ENCODE data around the gene CYS1. TPM values are rescaled to one million over a fixed set of nuclear protein-coding genes. Genes with fewer than 3 reads are reported as not detected.

Gene CYS1
- total and polyA plus RNA-seq, 9 donors, result 6.5 to 16.8 (median 11.5) TPM

- no peak for DNase-seq
- Histone ChIP-seq H3K4me1 (ENCODE audit: control insufficient read depth, insufficient read depth, low read length) (peaks cover 20% of the 10 kb centered on the region), H3K27ac (ENCODE audit: low read length) (no peak overlapping the region), H3K36me3 (ENCODE audit: control insufficient read depth, insufficient read depth, low read length) (no peaks in the 10 kb centered on the region), H3K27me3 (ENCODE audit: control insufficient read depth, insufficient read depth, low read length) (peaks cover 39% of the 10 kb centered on the region), H3K4me3 (ENCODE audit: low read length) (no peak overlapping the region), H3K9me3 (replicated peaks; ENCODE audit: control insufficient read depth, low read depth, low read length) (no peaks in the 10 kb centered on the region)
- WGBS (ENCODE audit: insufficient coverage), result 50% methylated on average over 7 of the region's 8 CpGs
Measured at GRCh38 chr2:10073706-10074105, 6.5 kb downstream of the CYS1 start.

- DNase-seq, result peak; percentile 92
- Histone ChIP-seq H3K27ac (ENCODE audit: low read length) (no peak overlapping the region), H3K4me3 (ENCODE audit: low read length) (no peak overlapping the region), H3K4me1 (ENCODE audit: control insufficient read depth, insufficient read depth, low read length) (peaks cover 13% of the 10 kb centered on the region), H3K27me3 (ENCODE audit: control insufficient read depth, insufficient read depth, low read length) (peaks cover 32% of the 10 kb centered on the region), H3K36me3 (ENCODE audit: control insufficient read depth, insufficient read depth, low read length) (no peaks in the 10 kb centered on the region), H3K9me3 (replicated peaks; ENCODE audit: control insufficient read depth, low read depth, low read length) (peaks cover 2% of the 10 kb centered on the region)
- 4% methylated on average over 10 of the region's 20 CpGs for WGBS (ENCODE audit: insufficient coverage)
Measured at GRCh38 chr2:10072656-10073480, 7.3 kb downstream of the CYS1 start.

- 90% methylated on average over 4 of the region's 7 CpGs for WGBS (ENCODE audit: insufficient coverage)
- Histone ChIP-seq H3K36me3 (ENCODE audit: control insufficient read depth, insufficient read depth, low read length) (no peaks in the 10 kb centered on the region), H3K4me3 (ENCODE audit: low read length) (no peak overlapping the region), H3K4me1 (ENCODE audit: control insufficient read depth, insufficient read depth, low read length) (peaks cover 13% of the 10 kb centered on the region), H3K27me3 (ENCODE audit: control insufficient read depth, insufficient read depth, low read length) (peaks cover 20% of the 10 kb centered on the region), H3K9me3 (replicated peaks; ENCODE audit: control insufficient read depth, low read depth, low read length) (peaks cover 3% of the 10 kb centered on the region), H3K27ac (ENCODE audit: low read length) (no peak overlapping the region)
- DNase-seq, result no peak
Measured at GRCh38 chr2:10071595-10071994, 8.6 kb downstream of the CYS1 start.

GRCh38 chr2:10071176-10071575 is 9.0 kb downstream of the CYS1 start:
- Histone ChIP-seq H3K4me1 (ENCODE audit: control insufficient read depth, insufficient read depth, low read length) (peaks cover 13% of the 10 kb centered on the region), H3K27me3 (ENCODE audit: control insufficient read depth, insufficient read depth, low read length) (peaks cover 15% of the 10 kb centered on the region), H3K27ac (ENCODE audit: low read length) (no peak overlapping the region), H3K4me3 (ENCODE audit: low read length) (no peak overlapping the region), H3K9me3 (replicated peaks; ENCODE audit: control insufficient read depth, low read depth, low read length) (peaks cover 3% of the 10 kb centered on the region), H3K36me3 (ENCODE audit: control insufficient read depth, insufficient read depth, low read length) (no peaks in the 10 kb centered on the region)
- 85% methylated on average over 16 of the region's 16 CpGs for WGBS (ENCODE audit: insufficient coverage)
- DNase-seq, result no peak

GRCh38 chr2:10067881-10068280 is 12.3 kb downstream of the CYS1 start:
- Histone ChIP-seq H3K9me3 (replicated peaks; ENCODE audit: control insufficient read depth, low read depth, low read length) (peaks cover 3% of the 10 kb centered on the region), H3K27me3 (ENCODE audit: control insufficient read depth, insufficient read depth, low read length) (no peaks in the 10 kb centered on the region), H3K27ac (ENCODE audit: low read length) (no peak overlapping the region), H3K4me1 (ENCODE audit: control insufficient read depth, insufficient read depth, low read length) (peaks cover 7% of the 10 kb centered on the region), H3K36me3 (ENCODE audit: control insufficient read depth, insufficient read depth, low read length) (no peaks in the 10 kb centered on the region), H3K4me3 (ENCODE audit: low read length) (no peak overlapping the region)
- DNase-seq, result no peak
- WGBS (ENCODE audit: insufficient coverage), result no CpG with 5 or more reads among the region's 1 CpG

GRCh38 chr2:10067330-10067729 is 12.9 kb downstream of the CYS1 start:
- DNase-seq, result no peak
- WGBS (ENCODE audit: insufficient coverage), result no CpG with 5 or more reads among the region's 2 CpGs
- H3K4me3 ChIP-seq (ENCODE audit: low read length), result no peak overlapping the region

GRCh38 chr2:10065773-10066055 is 14.5 kb downstream of the CYS1 start:
- no peaks in the 10 kb centered on the region for H3K27me3 ChIP-seq (ENCODE audit: control insufficient read depth, insufficient read depth, low read length)
- H3K4me1 ChIP-seq (ENCODE audit: control insufficient read depth, insufficient read depth, low read length), result peaks cover 15% of the 10 kb centered on the region
- H3K27ac ChIP-seq (ENCODE audit: low read length), result no peak overlapping the region
- peaks cover 3% of the 10 kb centered on the region for H3K9me3 ChIP-seq (replicated peaks; ENCODE audit: control insufficient read depth, low read depth, low read length)
- WGBS (ENCODE audit: insufficient coverage), result 70% methylated on average over 5 of the region's 6 CpGs
- no peak overlapping the region for H3K4me3 ChIP-seq (ENCODE audit: low read length)
- DNase-seq, result no peak
- H3K36me3 ChIP-seq (ENCODE audit: control insufficient read depth, insufficient read depth, low read length), result no peaks in the 10 kb centered on the region

More at GRCh38 chr2:10067330-10067729, 12.9 kb downstream of the CYS1 start:
- H3K36me3 ChIP-seq (ENCODE audit: control insufficient read depth, insufficient read depth, low read length), result no peaks in the 10 kb centered on the region
- H3K4me1 ChIP-seq (ENCODE audit: control insufficient read depth, insufficient read depth, low read length), result peaks cover 5% of the 10 kb centered on the region
- no peak overlapping the region for H3K27ac ChIP-seq (ENCODE audit: low read length)
- peaks cover 3% of the 10 kb centered on the region for H3K9me3 ChIP-seq (replicated peaks; ENCODE audit: control insufficient read depth, low read depth, low read length)
- H3K27me3 ChIP-seq (ENCODE audit: control insufficient read depth, insufficient read depth, low read length), result no peaks in the 10 kb centered on the region

- H3K27me3 ChIP-seq (ENCODE audit: control insufficient read depth, insufficient read depth, low read length), result no peaks in the 10 kb centered on the region
- H3K4me3 ChIP-seq (ENCODE audit: low read length), result no peak overlapping the region
- DNase-seq, result no peak
- no peaks in the 10 kb centered on the region for H3K36me3 ChIP-seq (ENCODE audit: control insufficient read depth, insufficient read depth, low read length)
- H3K27ac ChIP-seq (ENCODE audit: low read length), result no peak overlapping the region
- H3K4me1 ChIP-seq (ENCODE audit: control insufficient read depth, insufficient read depth, low read length), result peaks cover 20% of the 10 kb centered on the region
- H3K9me3 ChIP-seq (replicated peaks; ENCODE audit: control insufficient read depth, low read depth, low read length), result peaks cover 3% of the 10 kb centered on the region
- WGBS (ENCODE audit: insufficient coverage), result 76% methylated on average over 15 of the region's 18 CpGs
Measured at GRCh38 chr2:10064932-10065772, 15.1 kb downstream of the CYS1 start.

GRCh38 chr2:10063566-10063965 is 16.6 kb downstream of the CYS1 start:
- 96% methylated on average over 8 of the region's 9 CpGs for WGBS (ENCODE audit: insufficient coverage)
- peaks cover 3% of the 10 kb centered on the region for H3K9me3 ChIP-seq (replicated peaks; ENCODE audit: control insufficient read depth, low read depth, low read length)
- no peak overlapping the region for H3K4me3 ChIP-seq (ENCODE audit: low read length)
- no peaks in the 10 kb centered on the region for H3K36me3 ChIP-seq (ENCODE audit: control insufficient read depth, insufficient read depth, low read length)
- H3K4me1 ChIP-seq (ENCODE audit: control insufficient read depth, insufficient read depth, low read length), result peaks cover 33% of the 10 kb centered on the region
- no peaks in the 10 kb centered on the region for H3K27me3 ChIP-seq (ENCODE audit: control insufficient read depth, insufficient read depth, low read length)
- DNase-seq, result no peak
- H3K27ac ChIP-seq (ENCODE audit: low read length), result no peak overlapping the region

GRCh38 chr2:10062931-10063365 is 17.3 kb downstream of the CYS1 start:
- Histone ChIP-seq H3K4me1 (ENCODE audit: control insufficient read depth, insufficient read depth, low read length) (peaks cover 38% of the 10 kb centered on the region), H3K9me3 (replicated peaks; ENCODE audit: control insufficient read depth, low read depth, low read length) (peaks cover 2% of the 10 kb centered on the region), H3K27ac (ENCODE audit: low read length) (no peak overlapping the region), H3K36me3 (ENCODE audit: control insufficient read depth, insufficient read depth, low read length) (no peaks in the 10 kb centered on the region), H3K4me3 (ENCODE audit: low read length) (no peak overlapping the region), H3K27me3 (ENCODE audit: control insufficient read depth, insufficient read depth, low read length) (no peaks in the 10 kb centered on the region)
- no peak for DNase-seq
- 55% methylated on average over 7 of the region's 10 CpGs for WGBS (ENCODE audit: insufficient coverage)
